Central memory CD4-positive, alpha-beta T cell (primary cell): ENCODE measurements around the gene ST7.
A peak's percentile ranks its signal among the peaks of the same experiment; 100 is the strongest.
"Not testable (repeated sequence)": the region's sequence is repeated elsewhere in the genome, so short reads cannot be mapped to it uniquely, and the experiment has no call there.

Source experiments
- DNase-seq: peaks from one replicate; pipeline ENCODE4 v3.0.0; 2022
- total RNA-seq, 3 experiments: gene quantifications; one replicate each; lab custom pipeline; 2026; lab: John Stamatoyannopoulos, UW

Gene ST7
- total RNA-seq, result 3.4 to 9.1 (median 3.9) reads per million in 3 experiments

- peak; percentile 67 for DNase-seq
Measured at GRCh38 chr7:116953372-116953905, at the start of gene ST7. ST7 (plus strand) TSS chr7:116953501; CDS start chr7:116953541, 40 bp downstream.

GRCh38 chr7:116906391-116906790 is 46.9 kb upstream of the ST7 start:
- DNase-seq, result no peak

DNA sequence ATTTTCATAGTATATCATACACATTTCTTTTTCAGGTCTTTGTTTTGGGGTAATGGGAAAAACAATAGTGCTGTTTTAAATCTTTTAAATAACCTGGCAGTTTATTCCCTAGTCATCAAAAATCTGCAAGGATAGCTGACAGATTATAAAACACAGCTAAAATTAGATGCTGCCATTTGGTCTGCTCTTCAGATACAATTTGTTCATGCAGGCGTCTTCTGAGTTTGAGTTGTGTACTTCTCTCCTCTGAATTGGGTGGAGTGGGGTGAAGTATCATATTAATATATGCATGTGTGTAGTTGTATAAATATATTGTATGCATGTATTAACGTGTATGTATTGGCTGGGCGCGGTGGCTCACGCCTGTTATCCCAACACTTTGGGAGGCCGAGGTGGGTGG is 42.9 kb upstream of the ST7 start:
- no peak for DNase-seq

GRCh38 chr7:116911801-116912200 is 41.5 kb upstream of the ST7 start:
- DNase-seq, result no peak

DNA sequence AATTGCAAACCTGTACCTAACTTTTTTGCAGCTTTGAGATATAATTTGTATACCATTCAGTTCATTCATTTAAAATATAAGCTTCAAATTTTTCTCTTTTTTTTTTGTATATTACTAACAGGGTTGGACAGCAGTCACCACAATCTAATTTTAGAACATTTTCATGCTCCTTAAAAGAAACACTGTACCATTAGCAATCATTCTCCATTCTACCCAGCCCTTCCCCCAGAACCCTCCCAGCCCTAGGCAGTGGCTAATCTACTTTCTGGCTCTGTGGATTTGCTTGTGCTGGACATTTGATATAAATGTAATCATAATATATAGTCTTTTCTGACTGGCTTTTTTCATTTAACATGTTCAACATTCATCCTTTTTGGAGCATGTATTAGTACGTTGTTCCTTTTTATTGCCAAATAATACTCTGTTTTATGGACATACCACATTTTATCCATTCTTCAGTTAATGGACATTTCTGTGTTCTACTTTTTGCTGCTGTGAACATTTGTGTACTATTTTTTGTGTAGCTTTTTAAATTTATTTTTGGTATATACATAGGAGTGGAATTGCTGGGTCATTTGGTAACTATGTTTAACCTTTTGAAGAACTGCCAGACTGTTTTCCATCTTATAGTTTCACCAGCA is 40.9 kb upstream of the ST7 start:
- no peak for DNase-seq

GRCh38 chr7:116918704-116919103 is 34.6 kb upstream of the ST7 start:
- DNase-seq, result no peak

GRCh38 chr7:116920359-116920758 is 32.9 kb upstream of the ST7 start:
- no peak for DNase-seq

- DNase-seq, result no peak
Measured at GRCh38 chr7:116922545-116922944, 30.8 kb upstream of the ST7 start.

- no peak for DNase-seq
Measured at GRCh38 chr7:116924741-116925140, 28.6 kb upstream of the ST7 start.

- no peak for DNase-seq
Measured at GRCh38 chr7:116929021-116929420, 24.3 kb upstream of the ST7 start.

DNA sequence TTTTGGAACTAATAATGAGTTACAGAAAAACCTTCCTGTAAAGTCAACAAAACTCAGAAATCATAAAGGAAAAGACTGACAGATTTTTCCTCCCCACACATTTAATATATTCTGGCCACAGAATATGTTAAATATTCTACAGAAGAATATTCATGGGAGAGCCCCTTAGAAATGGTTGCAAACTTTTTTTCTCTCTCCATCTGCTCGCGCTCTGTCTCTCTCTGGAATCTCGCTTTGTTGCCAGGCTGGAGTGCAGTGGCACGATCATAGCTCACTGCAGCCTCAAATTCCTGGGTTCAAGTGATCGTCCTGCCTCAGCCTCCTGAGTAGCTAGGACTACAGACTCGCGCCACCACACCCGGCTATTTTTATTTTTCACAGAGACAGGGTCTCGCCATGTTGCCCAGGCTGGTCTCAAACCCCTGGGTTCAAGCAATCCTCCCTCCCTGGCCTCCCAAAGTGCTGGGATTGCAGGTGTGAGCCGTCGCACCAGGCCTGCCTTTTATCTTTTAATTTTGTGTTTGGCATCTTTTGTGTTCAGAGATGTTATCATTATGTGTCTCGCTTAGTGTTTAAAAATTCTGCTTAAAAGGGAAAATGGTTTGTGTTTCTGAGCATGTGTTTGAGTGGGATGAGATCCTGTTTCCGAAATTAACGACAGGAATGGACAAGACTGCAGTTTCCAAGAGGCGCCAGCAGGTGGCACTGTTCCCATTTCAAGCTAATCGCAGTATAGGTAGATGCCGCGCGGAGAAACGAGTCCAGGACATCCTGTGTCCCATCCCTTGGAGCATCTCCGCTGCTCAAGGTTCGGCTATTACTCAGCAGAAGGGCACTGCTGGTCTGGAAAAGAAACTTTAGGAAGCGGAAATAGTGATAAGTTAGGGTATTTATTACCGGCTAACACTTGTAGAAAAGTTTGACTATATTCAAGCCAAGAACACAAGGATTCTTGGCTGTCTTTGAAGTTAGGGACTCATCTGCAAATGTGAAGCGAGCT is 23.1 kb upstream of the ST7 start:
- peak; percentile 62 for DNase-seq

GRCh38 chr7:116932566-116932965 is 20.7 kb upstream of the ST7 start:
- DNase-seq, result no peak

DNA sequence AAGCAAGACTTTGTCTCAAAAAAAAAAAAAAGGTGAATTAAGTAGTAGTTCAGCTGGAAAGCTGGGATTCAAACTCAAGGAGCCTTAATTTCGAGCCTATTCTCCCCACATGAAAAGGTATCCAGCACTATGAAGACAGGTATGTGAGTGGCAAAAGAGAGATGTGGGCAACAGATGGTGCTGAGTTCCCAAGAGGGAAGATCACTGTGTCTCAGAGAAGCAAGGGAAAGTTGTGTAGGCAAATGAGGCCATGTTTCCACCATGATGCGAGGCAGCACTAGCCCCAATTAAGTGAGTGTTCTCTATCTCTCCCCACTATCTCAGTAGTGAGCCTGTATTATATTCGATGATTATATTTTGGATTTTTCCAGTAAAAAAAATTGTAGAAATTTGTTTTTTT is 19.8 kb upstream of the ST7 start:
- no peak for DNase-seq

DNA sequence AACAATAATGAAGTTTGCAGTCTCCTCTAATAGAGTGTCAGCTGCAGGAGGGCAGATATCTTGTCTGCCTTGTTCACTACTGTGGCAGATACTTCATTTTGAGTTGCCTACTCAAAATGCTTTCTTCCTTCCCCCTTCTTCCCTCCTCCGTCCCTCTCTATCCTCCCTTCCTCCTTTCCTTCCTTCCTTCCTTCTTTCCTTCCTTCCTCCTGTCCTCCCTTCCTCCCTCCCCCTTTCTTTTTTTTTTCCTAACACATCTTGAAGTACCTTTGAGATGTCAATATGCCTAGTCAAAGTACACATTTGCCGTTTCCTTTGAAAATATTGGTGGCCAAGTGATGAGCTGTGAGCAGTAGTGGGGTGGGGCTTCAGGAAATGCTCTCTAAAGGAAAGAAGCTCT is 18.7 kb upstream of the ST7 start:
- DNase-seq, result no peak

GRCh38 chr7:116936844-116937243 is 16.5 kb upstream of the ST7 start:
- not testable (repeated sequence) for DNase-seq

DNA sequence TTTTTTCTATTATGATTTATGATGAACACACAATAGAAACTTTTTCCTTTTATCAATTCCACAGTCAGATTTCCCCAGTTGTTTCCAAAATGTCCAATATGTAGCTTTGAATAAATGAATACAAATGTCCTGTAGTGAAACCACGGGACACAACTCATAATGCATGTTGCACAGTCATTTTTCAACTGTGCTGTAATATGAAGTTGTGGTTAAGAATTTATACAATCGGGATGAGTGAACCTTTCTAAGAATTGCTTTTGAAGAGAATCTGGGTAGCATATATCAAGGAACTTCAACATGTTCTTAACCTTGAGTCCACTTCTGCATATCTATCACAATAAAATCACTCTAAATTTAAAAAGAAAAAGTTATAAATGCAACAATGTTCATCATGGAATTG is 14.6 kb upstream of the ST7 start:
- no peak for DNase-seq

DNA sequence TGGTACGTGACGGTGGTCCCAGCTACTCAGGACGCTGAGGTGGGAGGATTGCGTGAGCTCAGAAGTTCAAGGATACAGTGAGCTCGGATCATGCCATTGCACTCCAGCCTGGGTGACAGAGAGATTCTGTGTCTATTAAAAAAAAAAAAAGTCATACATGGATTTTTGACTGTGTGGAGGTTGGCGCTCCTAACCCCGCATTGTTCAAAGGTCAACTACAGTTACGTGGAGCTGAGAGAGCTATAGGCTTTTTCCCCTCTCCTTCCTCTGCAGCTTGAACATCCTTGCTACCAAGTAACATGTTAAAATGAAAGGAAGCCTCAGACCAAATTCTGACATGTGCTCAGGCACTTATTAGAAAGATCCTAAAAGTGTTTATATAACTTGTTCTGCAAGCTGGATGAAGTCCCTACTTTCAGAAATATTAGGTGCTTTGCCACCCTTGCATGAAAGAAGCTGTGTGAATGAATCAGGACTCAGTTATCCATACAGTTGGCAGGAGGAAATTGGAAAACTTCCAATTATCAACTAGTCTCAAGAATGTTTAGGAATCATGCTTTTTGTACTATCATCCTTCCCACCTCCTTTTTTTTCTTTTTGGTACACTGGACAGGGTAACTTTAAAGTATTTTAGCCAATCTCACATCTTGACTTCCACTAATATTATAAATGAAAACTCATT is 12.5 kb upstream of the ST7 start:
- DNase-seq, result no peak

GRCh38 chr7:116942504-116942903 is 10.8 kb upstream of the ST7 start:
- no peak for DNase-seq

GRCh38 chr7:116948934-116949333 is 4.4 kb upstream of the ST7 start:
- DNase-seq, result no peak

GRCh38 chr7:116949941-116950801 is 3.1 kb upstream of the ST7 start:
- no peak for DNase-seq

DNA sequence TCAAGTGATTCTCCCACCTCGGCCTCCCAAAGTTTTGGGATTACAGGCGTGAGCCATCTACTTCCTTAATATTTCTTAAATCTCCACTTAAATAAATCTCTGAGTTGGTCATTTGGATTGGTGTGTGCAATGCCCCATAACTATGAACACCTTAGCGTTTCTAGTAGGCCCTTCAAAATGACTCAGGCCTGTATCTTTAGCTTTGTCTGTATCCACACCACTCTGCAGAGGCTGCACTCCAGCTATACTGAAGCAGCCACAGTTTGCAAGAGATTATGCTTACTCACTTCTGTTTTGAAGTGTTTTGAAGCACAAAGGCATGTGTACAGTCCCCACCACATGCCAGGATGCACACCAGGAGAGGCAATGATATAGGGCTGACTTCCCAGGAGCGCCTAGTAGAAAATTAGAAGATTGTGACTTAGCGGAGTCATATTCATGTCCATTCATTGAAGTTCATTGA is 2.4 kb upstream of the ST7 start:
- no peak for DNase-seq
